Measurements from ENCODE around the gene TMEM134. TPM values are rescaled to one million over a fixed set of nuclear protein-coding genes. Genes with fewer than 3 reads are reported as not detected.

Gene TMEM134
- total and polyA plus RNA-seq, 10 of the 15 experiments (the other 5 are each of a cell fraction or from before 2014, with no cell fraction given) = 1.6 to 93.8 (median 27.8) TPM

DNA sequence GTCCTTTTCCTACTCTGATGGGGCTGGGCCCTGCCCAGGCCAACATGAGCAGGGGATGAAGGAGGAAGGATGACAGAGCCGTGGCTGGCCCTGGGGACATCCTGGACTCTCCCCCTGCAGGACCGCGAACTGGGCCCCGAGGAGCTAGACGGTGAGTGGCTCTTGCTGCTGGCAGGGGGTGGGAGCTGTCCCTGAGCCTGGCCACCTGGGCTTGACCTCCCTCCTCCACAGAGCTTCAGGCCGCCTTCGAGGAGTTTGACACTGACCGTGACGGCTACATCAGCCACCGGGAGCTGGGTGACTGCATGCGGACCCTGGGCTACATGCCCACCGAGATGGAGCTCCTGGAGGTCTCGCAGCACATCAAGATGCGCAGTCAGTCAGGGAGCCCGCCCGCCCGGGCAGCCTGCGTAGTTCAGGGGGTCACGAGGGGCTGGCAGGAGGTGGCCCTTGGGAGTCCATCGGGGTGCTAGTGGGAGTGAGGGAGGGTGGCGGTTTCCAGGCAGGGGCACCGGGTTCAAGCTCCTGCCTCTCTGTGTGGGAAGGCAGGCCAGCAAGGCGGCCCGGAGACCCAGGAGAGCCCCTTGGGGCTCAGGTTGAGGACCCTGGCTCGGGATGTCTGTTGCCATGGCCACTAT is 12.9 kb downstream of the TMEM134 start:
- CTCF ChIA-PET = interaction anchor here (0.8 to 1.5 kb wide), 2 partner anchors 12 to 43 kb away, joined by 3 to 4 read pairs; no protein-coding TSS in a partner anchor
- no peak overlapping the region for H3K4me2 ChIP-seq (ENCODE audit: control insufficient read depth, insufficient read depth)
- H3K79me2 ChIP-seq (ENCODE audit: control insufficient read depth, insufficient read depth, low read length) = no peaks in the 10 kb centered on the region
- H3K4me3 ChIP-seq = no peak overlapping the region
- H3K9me3 ChIP-seq (replicated peaks; ENCODE audit: control insufficient read depth, insufficient read depth, low read length) = no peaks in the 10 kb centered on the region
- intact Hi-C loops (cut with micrococcal nuclease; ENCODE audit: unreplicated experiment) (no loop called here), in situ Hi-C loops (cut with MboI) (no loop called here)
- WGBS (ENCODE audit: insufficient coverage, insufficient replicate concordance, low lambda C conversion rate, missing lambda C conversion rate) = 74% methylated on average over 25 of the region's 25 CpGs
- SMC1A ChIA-PET (ENCODE audit: uncharacterized antibody, unreplicated experiment) = no interaction called here
- no peak overlapping the region for H3K9ac ChIP-seq (ENCODE audit: control insufficient read depth, insufficient read depth, low read length)
- ATAC-seq = no peak
- FAIRE-seq = no peak
- POLR2A ChIA-PET = interaction anchor here (1.2 kb wide), 1 partner anchor 12 kb away, joined by 4 read pairs; the partner anchor contains the start of gene TMEM134
- H2AFZ ChIP-seq (ENCODE audit: control insufficient read depth, low read depth, low read length) = no peak overlapping the region
- no peaks in the 10 kb centered on the region for H3K27me3 ChIP-seq (replicated peaks in 1 of 2; ENCODE audit: control insufficient read depth in 2 of 2, insufficient read depth in 2 of 2, low read length in 1 of 2)
- no peak overlapping the region for H3K27ac ChIP-seq (ENCODE audit: control insufficient read depth, insufficient read depth)
- H4K20me1 ChIP-seq (ENCODE audit: control insufficient read depth, insufficient read depth) = no peaks in the 10 kb centered on the region
- BruUV-seq (replicated peaks) = no TSS peak
- H3K4me1 ChIP-seq (ENCODE audit: control insufficient read depth, insufficient read depth, low read length) = peaks cover 19% of the 10 kb centered on the region
- TF ChIP-seq POLR2A (IDR thresholded peaks at IDR 0.05; ENCODE audit: low read depth, low read length) = peak; percentile 46; the same call in 1 of the 2 replicates
- no peak for TF ChIP-seq SUPT20H (IDR thresholded peaks at IDR 0.05; ENCODE audit: borderline replicate concordance, control insufficient read depth, low read depth, low read length)
- DNase-seq (ENCODE audit: low read depth, low spot score) = no peak
- RAD21 ChIA-PET (ENCODE audit: unreplicated experiment) = no interaction called here
- no peaks in the 10 kb centered on the region for H3K36me3 ChIP-seq (ENCODE audit: control insufficient read depth in 2 of 2, insufficient read depth in 2 of 2, low read length in 1 of 2)

DNA sequence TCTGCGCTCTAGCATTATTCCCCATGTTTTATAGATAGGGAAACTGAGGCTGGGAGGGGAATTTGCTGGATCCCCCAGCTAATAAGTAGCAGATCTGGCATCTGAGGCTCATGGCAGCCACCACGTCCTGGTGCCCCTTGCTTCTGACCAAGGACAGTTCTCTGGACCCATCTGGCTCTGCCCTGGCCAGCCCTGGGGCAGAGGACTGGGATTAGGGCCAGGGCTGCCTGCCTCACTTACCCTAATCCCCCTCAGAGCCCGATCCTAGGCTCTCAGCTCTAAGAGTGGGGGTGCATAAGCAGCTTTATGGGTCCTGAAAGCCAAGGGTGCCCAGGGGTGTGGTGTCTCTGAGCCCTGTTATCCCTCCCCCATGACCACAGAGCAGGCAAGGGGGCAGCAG is 14.0 kb downstream of the TMEM134 start, which contains the start of gene CABP4:
CABP4 (plus strand) TSS at position 301 of the 400 bp plus-strand sequence; CDS start at position 371, 70 bp downstream.
- Histone ChIP-seq H3K9me3 (replicated peaks; ENCODE audit: control insufficient read depth, insufficient read depth, low read length) (no peaks in the 10 kb centered on the region), H3K36me3 (ENCODE audit: control insufficient read depth in 2 of 2, insufficient read depth in 2 of 2, low read length in 1 of 2) (no peaks in the 10 kb centered on the region), H3K9ac (ENCODE audit: control insufficient read depth, insufficient read depth, low read length) (no peak within 1 kb of the TSS), H4K20me1 (ENCODE audit: control insufficient read depth, insufficient read depth) (no peaks in the 10 kb centered on the region), H2AFZ (ENCODE audit: control insufficient read depth, low read depth, low read length) (no peak within 1 kb of the TSS), H3K4me2 (ENCODE audit: control insufficient read depth, insufficient read depth) (no peak within 1 kb of the TSS), H3K79me2 (ENCODE audit: control insufficient read depth, insufficient read depth, low read length) (no peaks in the 10 kb centered on the region), H3K27ac (ENCODE audit: control insufficient read depth, insufficient read depth) (no peak within 1 kb of the TSS), H3K4me3 (no peak within 1 kb of the TSS), H3K27me3 (replicated peaks in 1 of 2; ENCODE audit: control insufficient read depth in 2 of 2, insufficient read depth in 2 of 2, low read length in 1 of 2) (no peaks in the 10 kb centered on the region), H3K4me1 (ENCODE audit: control insufficient read depth, insufficient read depth, low read length) (peaks cover 11% of the 10 kb centered on the region)
- no peak for ATAC-seq
- no peak for DNase-seq (ENCODE audit: low read depth, low spot score)
- ChIA-PET SMC1A (ENCODE audit: uncharacterized antibody, unreplicated experiment) (no interaction called here), POLR2A (no interaction called here), RAD21 (ENCODE audit: unreplicated experiment) (no interaction called here), CTCF (no interaction called here)
- BruUV-seq (replicated peaks) = no TSS peak
- FAIRE-seq = no peak
- intact Hi-C loops (cut with micrococcal nuclease; ENCODE audit: unreplicated experiment) (no loop called here), in situ Hi-C loops (cut with MboI) (no loop called here)
- WGBS (ENCODE audit: insufficient coverage, insufficient replicate concordance, low lambda C conversion rate, missing lambda C conversion rate) = 36% methylated on average over 3 of the region's 3 CpGs
- TF ChIP-seq, protein P1, sequence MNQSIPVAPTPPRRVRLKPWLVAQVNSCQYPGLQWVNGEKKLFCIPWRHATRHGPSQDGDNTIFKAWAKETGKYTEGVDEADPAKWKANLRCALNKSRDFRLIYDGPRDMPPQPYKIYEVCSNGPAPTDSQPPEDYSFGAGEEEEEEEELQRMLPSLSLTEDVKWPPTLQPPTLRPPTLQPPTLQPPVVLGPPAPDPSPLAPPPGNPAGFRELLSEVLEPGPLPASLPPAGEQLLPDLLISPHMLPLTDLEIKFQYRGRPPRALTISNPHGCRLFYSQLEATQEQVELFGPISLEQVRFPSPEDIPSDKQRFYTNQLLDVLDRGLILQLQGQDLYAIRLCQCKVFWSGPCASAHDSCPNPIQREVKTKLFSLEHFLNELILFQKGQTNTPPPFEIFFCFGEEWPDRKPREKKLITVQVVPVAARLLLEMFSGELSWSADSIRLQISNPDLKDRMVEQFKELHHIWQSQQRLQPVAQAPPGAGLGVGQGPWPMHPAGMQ (IDR thresholded peaks at IDR 0.05; ENCODE audit: borderline replicate concordance) = no peak
- TF ChIP-seq EED (IDR thresholded peaks at IDR 0.05; ENCODE audit: low read depth) (no peak), NFYB (IDR thresholded peaks at IDR 0.05; ENCODE audit: insufficient read depth, low read depth, low read length) (no peak), SPI1 (IDR thresholded peaks at IDR 0.05; ENCODE audit: borderline replicate concordance, insufficient read depth, low read depth, low read length) (no peak), HDAC6 (IDR thresholded peaks at IDR 0.05; ENCODE audit: unreplicated experiment) (no peak), MEF2A (IDR thresholded peaks at IDR 0.05; ENCODE audit: insufficient read depth, low read depth, low read length) (no peak)
- TF ChIP-seq, protein P2, sequence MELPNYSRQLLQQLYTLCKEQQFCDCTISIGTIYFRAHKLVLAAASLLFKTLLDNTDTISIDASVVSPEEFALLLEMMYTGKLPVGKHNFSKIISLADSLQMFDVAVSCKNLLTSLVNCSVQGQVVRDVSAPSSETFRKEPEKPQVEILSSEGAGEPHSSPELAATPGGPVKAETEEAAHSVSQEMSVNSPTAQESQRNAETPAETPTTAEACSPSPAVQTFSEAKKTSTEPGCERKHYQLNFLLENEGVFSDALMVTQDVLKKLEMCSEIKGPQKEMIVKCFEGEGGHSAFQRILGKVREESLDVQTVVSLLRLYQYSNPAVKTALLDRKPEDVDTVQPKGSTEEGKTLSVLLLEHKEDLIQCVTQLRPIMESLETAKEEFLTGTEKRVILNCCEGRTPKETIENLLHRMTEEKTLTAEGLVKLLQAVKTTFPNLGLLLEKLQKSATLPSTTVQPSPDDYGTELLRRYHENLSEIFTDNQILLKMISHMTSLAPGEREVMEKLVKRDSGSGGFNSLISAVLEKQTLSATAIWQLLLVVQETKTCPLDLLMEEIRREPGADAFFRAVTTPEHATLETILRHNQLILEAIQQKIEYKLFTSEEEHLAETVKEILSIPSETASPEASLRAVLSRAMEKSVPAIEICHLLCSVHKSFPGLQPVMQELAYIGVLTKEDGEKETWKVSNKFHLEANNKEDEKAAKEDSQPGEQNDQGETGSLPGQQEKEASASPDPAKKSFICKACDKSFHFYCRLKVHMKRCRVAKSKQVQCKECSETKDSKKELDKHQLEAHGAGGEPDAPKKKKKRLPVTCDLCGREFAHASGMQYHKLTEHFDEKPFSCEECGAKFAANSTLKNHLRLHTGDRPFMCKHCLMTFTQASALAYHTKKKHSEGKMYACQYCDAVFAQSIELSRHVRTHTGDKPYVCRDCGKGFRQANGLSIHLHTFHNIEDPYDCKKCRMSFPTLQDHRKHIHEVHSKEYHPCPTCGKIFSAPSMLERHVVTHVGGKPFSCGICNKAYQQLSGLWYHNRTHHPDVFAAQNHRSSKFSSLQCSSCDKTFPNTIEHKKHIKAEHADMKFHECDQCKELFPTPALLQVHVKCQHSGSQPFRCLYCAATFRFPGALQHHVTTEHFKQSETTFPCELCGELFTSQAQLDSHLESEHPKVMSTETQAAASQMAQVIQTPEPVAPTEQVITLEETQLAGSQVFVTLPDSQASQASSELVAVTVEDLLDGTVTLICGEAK (IDR thresholded peaks at IDR 0.05; ENCODE audit: borderline replicate concordance) = no peak
- TF ChIP-seq, protein P3, sequence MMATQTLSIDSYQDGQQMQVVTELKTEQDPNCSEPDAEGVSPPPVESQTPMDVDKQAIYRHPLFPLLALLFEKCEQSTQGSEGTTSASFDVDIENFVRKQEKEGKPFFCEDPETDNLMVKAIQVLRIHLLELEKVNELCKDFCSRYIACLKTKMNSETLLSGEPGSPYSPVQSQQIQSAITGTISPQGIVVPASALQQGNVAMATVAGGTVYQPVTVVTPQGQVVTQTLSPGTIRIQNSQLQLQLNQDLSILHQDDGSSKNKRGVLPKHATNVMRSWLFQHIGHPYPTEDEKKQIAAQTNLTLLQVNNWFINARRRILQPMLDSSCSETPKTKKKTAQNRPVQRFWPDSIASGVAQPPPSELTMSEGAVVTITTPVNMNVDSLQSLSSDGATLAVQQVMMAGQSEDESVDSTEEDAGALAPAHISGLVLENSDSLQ (IDR thresholded peaks at IDR 0.05) = no peak

Measured in GM12878 (cell line).